ENCODE measurements around the gene C1orf21. TPM values are rescaled to one million over a fixed set of nuclear protein-coding genes. Genes with fewer than 3 reads are reported as not detected.
"Not testable (repeated sequence)": the region's sequence is repeated elsewhere in the genome, so short reads cannot be mapped to it uniquely, and the experiment has no call there.

C1orf21 gene
- total RNA-seq = 10 to 100 TPM in 1 of 2 donors, 1 to 10 TPM in 1; 8.3 to 10.2 TPM

DNA sequence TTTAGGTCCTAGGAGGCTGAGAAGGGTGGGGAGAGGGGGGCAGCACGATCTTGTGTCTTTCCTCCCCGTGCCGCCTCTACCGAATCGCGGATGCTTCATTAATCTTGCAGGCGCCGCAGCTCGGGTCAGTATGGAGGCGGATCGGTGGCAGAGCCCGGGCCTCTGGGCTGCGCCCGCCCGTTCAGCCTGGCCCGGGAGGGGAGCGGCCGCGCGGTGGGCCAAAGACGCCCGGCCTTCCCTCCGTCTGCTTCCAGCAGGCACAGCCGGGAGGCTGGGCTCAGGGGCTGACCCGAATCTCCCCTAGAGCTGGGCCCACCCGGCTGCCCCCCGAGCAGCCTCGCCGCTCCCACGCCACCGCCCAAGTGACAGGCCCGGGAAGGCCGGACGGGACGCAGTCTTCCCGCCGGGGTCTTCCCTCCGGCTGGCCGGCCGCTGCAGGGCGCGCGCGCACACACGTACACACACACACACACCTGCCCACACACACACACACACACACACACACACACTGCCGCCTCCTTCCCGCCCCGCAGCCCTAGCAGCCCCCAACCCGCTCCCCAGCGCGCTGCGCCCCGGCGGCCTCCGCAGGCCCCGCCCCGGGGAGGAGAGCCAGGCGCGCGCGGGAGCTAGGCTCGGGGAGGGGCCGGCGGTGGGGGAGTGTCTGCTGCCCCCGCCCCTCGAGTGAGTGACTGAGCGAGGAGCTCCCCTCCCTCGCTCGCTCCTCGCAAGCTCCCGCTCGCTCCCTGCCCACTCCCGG, at the start of gene C1orf21:
Gene C1orf21 (plus strand): TSS at position 718 of the 757 bp plus-strand sequence. CDS start 90,481 bp downstream, outside the sequence.
- peak; percentile 90 to 94 (median 91) for DNase-seq
- no peaks in the 10 kb centered on the region for H3K27me3 ChIP-seq

GRCh38 chr1:184337865-184338264, 49.0 kb upstream of the C1orf21 start:
- H3K36me3 ChIP-seq (replicated peaks in 1 of 2; ENCODE audit: insufficient read depth in 1 of 2, low read depth in 2 of 2); DNase-seq; H3K9me3 ChIP-seq; H3K27me3 ChIP-seq; intact Hi-C loops (cut with DNase I); H3K4me1 ChIP-seq; ATAC-seq; H3K4me3 ChIP-seq; H3K27ac ChIP-seq: not testable (repeated sequence)
- 71 to 100% methylated on average over 1 of the region's 1 CpG for WGBS, 2 donors

More for the DNA sequence above, at the start of gene C1orf21:
- peak; percentile 63 to 92 (median 86) for TF ChIP-seq POLR2A (IDR thresholded peaks at IDR 0.05)
- no peak for TF ChIP-seq CTCF (IDR thresholded peaks at IDR 0.05)
- intact Hi-C loops (cut with DNase I) = no loop called here
- no peaks in the 10 kb centered on the region for H3K36me3 ChIP-seq (replicated peaks in 1 of 2; ENCODE audit: insufficient read depth in 1 of 2, low read depth in 2 of 2)
- H3K9me3 ChIP-seq = no peaks in the 10 kb centered on the region
- H3K4me3 ChIP-seq = peak within 1 kb of the TSS; percentile 76 to 88
- ATAC-seq = peak; percentile 95
- H3K4me1 ChIP-seq = peaks cover 16% of the 10 kb centered on the region
- WGBS, 2 donors = 0% methylated on average over 63 of the region's 73 CpGs; no CpG with 5 or more reads in 1 of the 2 donors
- H3K27ac ChIP-seq = peak within 1 kb of the TSS; percentile 37 to 83 (median 80)

DNA sequence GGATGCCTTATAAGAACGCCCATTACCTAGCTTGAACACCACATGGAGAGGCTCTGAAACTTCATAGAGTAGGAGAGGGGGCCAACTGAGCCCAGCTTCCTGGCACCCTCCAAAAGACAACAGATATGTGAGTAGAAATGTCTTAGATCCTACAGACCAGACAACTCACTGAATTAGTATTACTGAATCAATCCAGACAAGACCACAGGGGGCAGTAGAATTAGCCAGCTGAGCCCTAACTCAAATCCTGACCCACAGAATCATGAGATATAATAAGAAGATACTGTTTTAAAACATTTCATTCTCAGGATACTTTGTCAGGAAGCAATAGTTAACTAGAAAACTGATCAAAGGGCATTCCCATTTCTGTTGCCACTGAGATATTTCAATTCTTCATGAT, 45.8 kb upstream of the C1orf21 start:
- Histone ChIP-seq H3K4me3 (no peak overlapping the region), H3K27me3 (no peaks in the 10 kb centered on the region), H3K9me3 (no peaks in the 10 kb centered on the region), H3K36me3 (replicated peaks in 1 of 2; ENCODE audit: insufficient read depth in 1 of 2, low read depth in 2 of 2) (no peaks in the 10 kb centered on the region), H3K4me1 (no peaks in the 10 kb centered on the region), H3K27ac (no peak overlapping the region)
- 89 to 100% methylated on average over 1 of the region's 1 CpG for WGBS, 2 donors
- intact Hi-C loops (cut with DNase I) = no loop called here
- DNase-seq (no peak), ATAC-seq (no peak)
- TF ChIP-seq POLR2A (IDR thresholded peaks at IDR 0.05) = no peak
- peak in 3 of 7 experiments; percentile 9 to 19 (median 10) for TF ChIP-seq CTCF (IDR thresholded peaks at IDR 0.05)

DNA sequence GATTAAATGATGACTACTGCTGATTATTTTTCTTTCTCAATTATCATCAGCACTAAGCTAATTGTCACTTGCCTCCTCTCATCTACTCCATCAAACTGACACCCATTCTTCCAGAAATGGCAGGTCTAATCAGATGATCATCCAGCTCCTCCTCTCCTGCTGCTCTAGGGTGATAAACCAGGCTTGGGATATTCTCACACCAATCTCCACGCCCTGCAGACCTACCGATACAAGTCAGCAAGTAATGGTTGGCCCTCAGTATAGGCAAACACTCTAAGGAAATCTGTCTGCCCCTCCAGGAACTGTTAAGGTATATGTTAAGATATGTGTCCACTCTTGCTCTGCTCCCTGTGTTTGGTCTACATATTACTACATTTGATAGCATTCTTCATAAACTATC, 36.3 kb upstream of the C1orf21 start:
- no peaks in the 10 kb centered on the region for H3K27me3 ChIP-seq
- no peak for TF ChIP-seq POLR2A (IDR thresholded peaks at IDR 0.05)
- no peak for TF ChIP-seq CTCF (IDR thresholded peaks at IDR 0.05)
- H3K4me1 ChIP-seq = no peaks in the 10 kb centered on the region
- no peaks in the 10 kb centered on the region for H3K36me3 ChIP-seq (replicated peaks in 1 of 2; ENCODE audit: insufficient read depth in 1 of 2, low read depth in 2 of 2)
- H3K4me3 ChIP-seq = no peak overlapping the region
- DNase-seq = no peak
- WGBS, 2 donors = 76 to 83% methylated on average over 2 of the region's 2 CpGs
- intact Hi-C loops (cut with DNase I) = no loop called here
- ATAC-seq = no peak
- no peak overlapping the region for H3K27ac ChIP-seq
- no peaks in the 10 kb centered on the region for H3K9me3 ChIP-seq

GRCh38 chr1:184351416-184351975, 35.3 kb upstream of the C1orf21 start:
- WGBS, 2 donors = 68 to 89% methylated on average over 3 of the region's 3 CpGs
- no peak for TF ChIP-seq POLR2A (IDR thresholded peaks at IDR 0.05)
- no peak for TF ChIP-seq CTCF (IDR thresholded peaks at IDR 0.05)
- H3K4me3 ChIP-seq = no peak overlapping the region
- ATAC-seq = no peak
- no peaks in the 10 kb centered on the region for H3K4me1 ChIP-seq
- no peak overlapping the region for H3K27ac ChIP-seq
- no peaks in the 10 kb centered on the region for H3K27me3 ChIP-seq
- no peaks in the 10 kb centered on the region for H3K9me3 ChIP-seq
- DNase-seq = no peak
- intact Hi-C loops (cut with DNase I) = no loop called here
- no peaks in the 10 kb centered on the region for H3K36me3 ChIP-seq (replicated peaks in 1 of 2; ENCODE audit: insufficient read depth in 1 of 2, low read depth in 2 of 2)

Data from body of pancreas (tissue), 4 donors.